Immature natural killer cell (primary cell): ENCODE results near the gene WDR43. TPM values are rescaled to one million over a fixed set of nuclear protein-coding genes. Genes with fewer than 3 reads are reported as not detected.

Source experiments
- DNase-seq, 3 donors: peaks; one replicate each; pipeline ENCODE4 v3.0.0; 2022; ENCODE audit warnings: mixed read lengths in 1 of 3
- H3K27ac Mint-ChIP-seq, 6 donors: one replicate each; pipeline ENCODE4 v1.8.0; 2020; ENCODE audit warnings: mixed read lengths in 6 of 6, mild to moderate bottlenecking in 5 of 6, inconsistent platforms in 4 of 6, moderate library complexity in 3 of 6
- H3K27me3 Mint-ChIP-seq, 3 donors: one replicate each; pipeline ENCODE4 v1.8.0; 2020 to 2021; ENCODE audit warnings: low read depth in 3 of 3, mild to moderate bottlenecking in 3 of 3, mixed read lengths in 3 of 3, moderate library complexity in 3 of 3, inconsistent platforms in 1 of 3
- H3K36me3 Mint-ChIP-seq, 3 donors: one replicate each; pipeline ENCODE4 v1.8.0; 2020; ENCODE audit warnings: mixed read lengths in 3 of 3, inconsistent platforms in 2 of 3, mild to moderate bottlenecking in 2 of 3
- H3K4me1 Mint-ChIP-seq, 2 donors: one replicate each; pipeline ENCODE4 v1.8.0; 2020; ENCODE audit warnings: inconsistent platforms in 2 of 2, mild to moderate bottlenecking in 2 of 2, mixed read lengths in 2 of 2, moderate library complexity in 1 of 2
- H3K4me3 Mint-ChIP-seq, 5 donors: one replicate each; pipeline ENCODE4 v1.8.0; 2020; ENCODE audit warnings: mild to moderate bottlenecking in 5 of 5, mixed read lengths in 5 of 5, inconsistent platforms in 3 of 5, moderate library complexity in 3 of 5
- H3K9me3 Mint-ChIP-seq, 6 donors: one replicate each; pipeline ENCODE4 v1.8.0; 2020; ENCODE audit warnings: mild to moderate bottlenecking in 6 of 6, mixed read lengths in 6 of 6, inconsistent platforms in 4 of 6, moderate library complexity in 3 of 6
- polyA plus RNA-seq, 3 donors: library from polyadenylated mRNA; unstranded; fragments of 300-500 nt; fragmentation: Illumina TruSeq; gene quantifications; one replicate each; pipeline ENCODE4 v1.2.3, GENCODE V29; 2021

Gene WDR43
- polyA plus RNA-seq, 3 donors from 2014 or later, result 14.2 to 24.6 (median 21.9) TPM

- peaks cover 0 to 15% (median 4%) of the 10 kb centered on the region in 3 donors for H3K36me3 Mint-ChIP-seq
- H3K9me3 Mint-ChIP-seq, result no peaks in the 10 kb centered on the region
- H3K4me1 Mint-ChIP-seq, result peaks cover 32 to 50% of the 10 kb centered on the region in 2 donors
- no peak for DNase-seq
- H3K27me3 Mint-ChIP-seq, result no peaks in the 10 kb centered on the region
- H3K4me3 Mint-ChIP-seq, result no peak overlapping the region
- peak overlapping the region in 1 of 6 donors; percentile 34 for H3K27ac Mint-ChIP-seq
Observed at GRCh38 chr2:28901202-28901601, 6.7 kb downstream of the WDR43 start.

- Mint-ChIP-seq H3K4me1 (peaks cover 29 to 44% of the 10 kb centered on the region in 2 donors), H3K4me3 (no peak overlapping the region), H3K36me3 (peaks cover 0 to 21% (median 8%) of the 10 kb centered on the region in 3 donors), H3K27me3 (no peaks in the 10 kb centered on the region), H3K27ac (no peak overlapping the region), H3K9me3 (no peaks in the 10 kb centered on the region)
- DNase-seq, result no peak
Observed at GRCh38 chr2:28901841-28902240, 7.4 kb downstream of the WDR43 start.

GRCh38 chr2:28902584-28902983, 8.1 kb downstream of the WDR43 start:
- Mint-ChIP-seq H3K4me3 (no peak overlapping the region), H3K36me3 (peaks cover 0 to 27% (median 10%) of the 10 kb centered on the region in 3 donors), H3K27ac (no peak overlapping the region), H3K9me3 (no peaks in the 10 kb centered on the region), H3K4me1 (peaks cover 22 to 36% of the 10 kb centered on the region in 2 donors), H3K27me3 (no peaks in the 10 kb centered on the region)
- no peak for DNase-seq

- Mint-ChIP-seq H3K9me3 (no peaks in the 10 kb centered on the region), H3K4me1 (peaks cover 8 to 19% of the 10 kb centered on the region in 2 donors), H3K27ac (no peak overlapping the region), H3K36me3 (peaks cover 4 to 34% (median 14%) of the 10 kb centered on the region in 3 donors), H3K4me3 (no peak overlapping the region), H3K27me3 (no peaks in the 10 kb centered on the region)
- DNase-seq, result no peak
Observed at GRCh38 chr2:28904295-28904694, 9.8 kb downstream of the WDR43 start.

GRCh38 chr2:28904802-28905457, 10.5 kb downstream of the WDR43 start:
- peaks cover 4 to 37% (median 16%) of the 10 kb centered on the region in 3 donors for H3K36me3 Mint-ChIP-seq
- no peak overlapping the region for H3K4me3 Mint-ChIP-seq
- H3K27ac Mint-ChIP-seq, result no peak overlapping the region
- H3K9me3 Mint-ChIP-seq, result no peaks in the 10 kb centered on the region
- no peak for DNase-seq
- peaks cover 0 to 3% (median 0%) of the 10 kb centered on the region in 3 donors for H3K27me3 Mint-ChIP-seq
- peaks cover 6 to 19% of the 10 kb centered on the region in 2 donors for H3K4me1 Mint-ChIP-seq

- no peak overlapping the region for H3K4me3 Mint-ChIP-seq
- no peaks in the 10 kb centered on the region for H3K9me3 Mint-ChIP-seq
- peaks cover 6 to 18% of the 10 kb centered on the region in 2 donors for H3K4me1 Mint-ChIP-seq
- peaks cover 0 to 3% (median 0%) of the 10 kb centered on the region in 3 donors for H3K27me3 Mint-ChIP-seq
- DNase-seq, result no peak
- no peak overlapping the region for H3K27ac Mint-ChIP-seq
- peaks cover 4 to 37% (median 20%) of the 10 kb centered on the region in 3 donors for H3K36me3 Mint-ChIP-seq
Observed at GRCh38 chr2:28905533-28905932, 11.1 kb downstream of the WDR43 start.

GRCh38 chr2:28906376-28906775, 11.9 kb downstream of the WDR43 start:
- Mint-ChIP-seq H3K9me3 (no peaks in the 10 kb centered on the region), H3K27me3 (peaks cover 0 to 3% (median 0%) of the 10 kb centered on the region in 3 donors), H3K36me3 (peaks cover 4 to 37% (median 20%) of the 10 kb centered on the region in 3 donors), H3K27ac (peak overlapping the region in 1 of 6 donors; percentile 32), H3K4me1 (peaks cover 1 to 9% of the 10 kb centered on the region in 2 donors), H3K4me3 (no peak overlapping the region)
- no peak for DNase-seq

GRCh38 chr2:28906821-28907220, 12.4 kb downstream of the WDR43 start:
- no peak for DNase-seq
- Mint-ChIP-seq H3K4me1 (peaks cover 0 to 8% of the 10 kb centered on the region in 2 donors), H3K27ac (no peak overlapping the region), H3K4me3 (no peak overlapping the region), H3K36me3 (peaks cover 4 to 37% (median 20%) of the 10 kb centered on the region in 3 donors), H3K9me3 (no peaks in the 10 kb centered on the region), H3K27me3 (peaks cover 0 to 3% (median 1%) of the 10 kb centered on the region in 3 donors)

- peaks cover 8 to 31% (median 26%) of the 10 kb centered on the region in 3 donors for H3K36me3 Mint-ChIP-seq
- no peaks in the 10 kb centered on the region for H3K9me3 Mint-ChIP-seq
- no peak overlapping the region for H3K27ac Mint-ChIP-seq
- no peak for DNase-seq
- peaks cover 0 to 14% of the 10 kb centered on the region in 2 donors for H3K4me1 Mint-ChIP-seq
- no peak overlapping the region for H3K4me3 Mint-ChIP-seq
- H3K27me3 Mint-ChIP-seq, result peaks cover 0 to 3% (median 3%) of the 10 kb centered on the region in 3 donors
Observed at GRCh38 chr2:28908172-28908571, 13.7 kb downstream of the WDR43 start.

GRCh38 chr2:28909655-28910353, 15.3 kb downstream of the WDR43 start:
- DNase-seq, result no peak
- peaks cover 0 to 3% (median 3%) of the 10 kb centered on the region in 3 donors for H3K27me3 Mint-ChIP-seq
- H3K36me3 Mint-ChIP-seq, result peaks cover 15 to 40% (median 32%) of the 10 kb centered on the region in 3 donors
- peak overlapping the region in 1 of 6 donors; percentile 38 for H3K27ac Mint-ChIP-seq
- no peak overlapping the region for H3K4me3 Mint-ChIP-seq
- peaks cover 0 to 14% of the 10 kb centered on the region in 2 donors for H3K4me1 Mint-ChIP-seq
- H3K9me3 Mint-ChIP-seq, result no peaks in the 10 kb centered on the region

GRCh38 chr2:28915939-28916338, 21.5 kb downstream of the WDR43 start:
- peaks cover 0 to 9% of the 10 kb centered on the region in 2 donors for H3K4me1 Mint-ChIP-seq
- H3K36me3 Mint-ChIP-seq, result peaks cover 21 to 29% (median 24%) of the 10 kb centered on the region in 3 donors
- H3K27ac Mint-ChIP-seq, result no peak overlapping the region
- peaks cover 0 to 3% (median 0%) of the 10 kb centered on the region in 3 donors for H3K27me3 Mint-ChIP-seq
- no peak overlapping the region for H3K4me3 Mint-ChIP-seq
- no peaks in the 10 kb centered on the region for H3K9me3 Mint-ChIP-seq
- DNase-seq, result no peak

GRCh38 chr2:28926847-28927246, 32.4 kb downstream of the WDR43 start:
- H3K27ac Mint-ChIP-seq, result peak overlapping the region in 1 of 6 donors; percentile 12
- H3K36me3 Mint-ChIP-seq, result peaks cover 26 to 68% (median 50%) of the 10 kb centered on the region in 3 donors
- DNase-seq, result no peak
- no peaks in the 10 kb centered on the region for H3K9me3 Mint-ChIP-seq
- no peaks in the 10 kb centered on the region for H3K4me1 Mint-ChIP-seq
- H3K27me3 Mint-ChIP-seq, result peaks cover 0 to 3% (median 1%) of the 10 kb centered on the region in 3 donors
- no peak overlapping the region for H3K4me3 Mint-ChIP-seq

GRCh38 chr2:28927469-28927868, 33.0 kb downstream of the WDR43 start:
- no peak for DNase-seq
- Mint-ChIP-seq H3K27ac (peak overlapping the region in 1 of 6 donors; percentile 50), H3K4me3 (no peak overlapping the region), H3K9me3 (no peaks in the 10 kb centered on the region), H3K4me1 (no peaks in the 10 kb centered on the region), H3K27me3 (peaks cover 0 to 3% (median 1%) of the 10 kb centered on the region in 3 donors), H3K36me3 (peaks cover 26 to 72% (median 50%) of the 10 kb centered on the region in 3 donors)

- peak overlapping the region in 1 of 6 donors; percentile 50 for H3K27ac Mint-ChIP-seq
- no peak for DNase-seq
- H3K9me3 Mint-ChIP-seq, result no peaks in the 10 kb centered on the region
- H3K36me3 Mint-ChIP-seq, result peaks cover 23 to 71% (median 50%) of the 10 kb centered on the region in 3 donors
- H3K27me3 Mint-ChIP-seq, result peaks cover 0 to 3% (median 1%) of the 10 kb centered on the region in 3 donors
- H3K4me1 Mint-ChIP-seq, result no peaks in the 10 kb centered on the region
- H3K4me3 Mint-ChIP-seq, result no peak overlapping the region
Observed at GRCh38 chr2:28927878-28928277, 33.4 kb downstream of the WDR43 start.
